B cell (primary cell): ENCODE measurements around the gene RGS3. TPM values are rescaled to one million over a fixed set of nuclear protein-coding genes. Genes with fewer than 3 reads are reported as not detected.

Experiments
- ATAC-seq: fragments of 200-7000 bp; cut with Tn5 transposase; one replicate; pipeline ENCODE4 v1.10.0; 2021; ENCODE audit warnings: low read depth, mild to moderate bottlenecking, moderate number of reproducible peaks, moderate library complexity
- CTCF ChIA-PET: fragments of 350-600 bp; sonication (Branson Sonifier 250); formaldehyde crosslinking; loops from one replicate; lab custom pipeline; 2021; ENCODE audit warnings: antibody characterized with exemption, inconsistent platforms; lab: Charles Lee
- POLR2A ChIA-PET: fragments of 350-600 bp; sonication (Branson Sonifier 250); formaldehyde crosslinking; loops from one replicate; lab custom pipeline; 2021; ENCODE audit warnings: antibody characterized with exemption; lab: Charles Lee
- DNase-seq: peaks from one replicate; pipeline ENCODE4 v3.0.0; 2013
- H2AFZ ChIP-seq: 2 replicates; pipeline ENCODE4 v1.6.1; 2012; ENCODE audit warnings: mild to moderate bottlenecking, low read depth, low read length; ENCODE audit not compliant: insufficient read depth, poor library complexity, severe bottlenecking
- H3K27ac ChIP-seq, 2 donors: 1 replicate in 1 of 2; 2 replicates in 1 of 2; pipeline ENCODE4 v1.5.1; 2012 to 2013; ENCODE audit warnings: low read length in 2 of 2, mild to moderate bottlenecking in 2 of 2, moderate library complexity in 1 of 2
- H3K27me3 ChIP-seq, 4 experiments: fragments of 200-600 bp in 1 of 4; sonication (generic) in 1 of 4; replicated peaks in 1 of 4; 1 replicate in 2 of 4; 2 replicates in 2 of 4; pipeline versions ENCODE4 v1.6.1 to v1.7.0; 2013 to 2016; ENCODE audit warnings: low read length in 3 of 4, mild to moderate bottlenecking in 2 of 4, mixed read lengths in 1 of 4, moderate library complexity in 1 of 4; ENCODE audit not compliant: insufficient read depth in 4 of 4, control insufficient read depth in 3 of 4; ENCODE audit errors: control extremely low read depth in 1 of 4
- H3K36me3 ChIP-seq, 2 experiments: replicated peaks in 1 of 2; 1 replicate in 1 of 2; 2 replicates in 1 of 2; pipeline versions ENCODE4 v1.6.1 to v1.7.1; 2013; ENCODE audit warnings: low read length in 1 of 2; ENCODE audit not compliant: insufficient read depth in 2 of 2, control insufficient read depth in 1 of 2; ENCODE audit errors: control extremely low read depth in 1 of 2, extremely low read depth in 1 of 2
- H3K4me1 ChIP-seq, 2 donors: fragments of 200-600 bp in 1 of 2; sonication (generic) in 1 of 2; 1 replicate in 1 of 2; 2 replicates in 1 of 2; pipeline versions ENCODE4 v1.5.1 to v1.6.1; 2013 to 2017; ENCODE audit warnings: low read length in 2 of 2; ENCODE audit not compliant: control insufficient read depth in 2 of 2, insufficient read depth in 2 of 2
- H3K4me2 ChIP-seq: replicated peaks from 2 replicates; pipeline ENCODE3; 2012; ENCODE audit warnings: mild to moderate bottlenecking, low read depth, low read length; ENCODE audit not compliant: poor library complexity, severe bottlenecking
- H3K4me3 ChIP-seq, 5 experiments: fragments of 200-600 bp in 1 of 5; sonication (generic) in 1 of 5; 1 replicate in 3 of 5; 2 replicates in 2 of 5; pipeline versions ENCODE4 v1.5.1 to v1.7.0; 2011 to 2016; ENCODE audit warnings: low read length in 4 of 5, mild to moderate bottlenecking in 4 of 5, low read depth in 2 of 5, control low read depth in 1 of 5, moderate library complexity in 1 of 5; ENCODE audit not compliant: insufficient read depth in 1 of 5; ENCODE audit errors: control extremely low read depth in 1 of 5, extremely low read depth in 1 of 5
- H3K79me2 ChIP-seq: fragments of 200-600 bp; sonication (generic); one replicate; pipeline ENCODE4 v1.6.0; 2016; ENCODE audit warnings: low read length; ENCODE audit not compliant: control insufficient read depth, insufficient read depth
- H3K9ac ChIP-seq: fragments of 200-600 bp; sonication (generic); 2 replicates; pipeline ENCODE4 v1.6.1; 2017; ENCODE audit warnings: mild to moderate bottlenecking, low read length, moderate library complexity
- H3K9me3 ChIP-seq, 3 donors: one replicate each; pipeline versions ENCODE4 v1.6.1 to v1.7.1; 2013; ENCODE audit warnings: low read length in 2 of 3; ENCODE audit not compliant: control insufficient read depth in 2 of 3, insufficient read depth in 1 of 3; ENCODE audit errors: control extremely low read depth in 1 of 3
- H4K20me1 ChIP-seq: 2 replicates; pipeline ENCODE4 v1.6.0; 2012; ENCODE audit warnings: mild to moderate bottlenecking, low read length; ENCODE audit not compliant: insufficient read depth, control insufficient read depth, poor library complexity, severe bottlenecking
- H3K27ac Mint-ChIP-seq: one replicate; pipeline ENCODE4 v1.8.0; 2021; ENCODE audit warnings: mixed read lengths
- H3K27me3 Mint-ChIP-seq: one replicate; pipeline ENCODE4 v1.8.0; 2021; ENCODE audit warnings: mixed read lengths
- H3K4me1 Mint-ChIP-seq: one replicate; pipeline ENCODE4 v1.8.0; 2021; ENCODE audit warnings: mixed read lengths
- H3K4me3 Mint-ChIP-seq: one replicate; pipeline ENCODE4 v1.8.0; 2021; ENCODE audit warnings: mixed read lengths
- H3K9me3 Mint-ChIP-seq: one replicate; pipeline ENCODE4 v1.8.0; 2022; ENCODE audit warnings: mixed read lengths; ENCODE audit not compliant: insufficient read depth
- EZH2 ChIP-seq: IDR thresholded peaks from 2 replicates; pipeline ENCODE4 v1.6.1; 2012; ENCODE audit warnings: borderline replicate concordance, low read depth, mild to moderate bottlenecking, moderate library complexity, low read length; ENCODE audit not compliant: insufficient read depth, poor library complexity, severe bottlenecking
- WGBS: methylation state at CpG from one replicate; pipeline ENCODE4 v1.1.5; 2013; ENCODE audit warnings: missing lambda C conversion rate; ENCODE audit not compliant: insufficient coverage; 5-methylcytosine and 5-hydroxymethylcytosine counted together
- intact Hi-C: fragments of 100-400 bp; cut with micrococcal nuclease; formaldehyde crosslinking; loops from one replicate; pipeline ENCODE4 v1.10.0; 2022
- polyA plus RNA-seq: library from polyadenylated mRNA; depleted of rRNA; stranded (reverse); fragments of >200 nt; gene quantifications from 2 replicates; pipeline ENCODE4 v1.2.3, GENCODE V29; 2012
- total RNA-seq, 2 donors: library from RNA; stranded (reverse); fragments of 120-200 nt in 1 of 2; gene quantifications; 1 replicate in 1 of 2; 2 replicates in 1 of 2; pipeline versions ENCODE4 v1.2.3 to v1.2.4, GENCODE V29; 2013 to 2022
- TF ChIP-seq, protein P1 (sequence below): fragments of 200-600 bp; IDR thresholded peaks from one replicate; pipeline ENCODE4 v1.8.0; 2022; ENCODE audit warnings: antibody characterized with exemption, mild to moderate bottlenecking

RGS3 gene
- total and polyA plus RNA-seq, 2 donors (not counting 1 experiment from before 2014, with no cell fraction given): 12.0 to 15.6 TPM

DNA sequence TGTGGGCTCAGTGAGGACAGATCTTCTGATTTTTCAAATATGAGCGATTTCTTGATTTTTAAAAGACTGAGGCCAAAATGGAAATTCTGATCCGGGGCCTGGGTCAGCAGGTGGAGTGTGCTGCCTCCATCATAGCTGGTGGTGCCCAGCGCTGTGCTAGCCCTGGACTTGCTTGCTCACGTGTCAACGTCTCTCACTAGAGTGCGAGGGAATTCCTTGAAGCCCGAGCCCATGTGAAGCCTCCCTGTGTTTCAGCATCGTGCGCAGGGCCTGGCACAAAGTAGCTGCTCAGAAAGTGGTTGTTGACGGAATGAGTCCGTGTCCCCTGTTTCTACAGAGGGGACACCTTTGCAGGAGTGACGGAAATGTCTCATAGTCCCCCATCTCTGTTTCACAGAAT lies 50.5 kb downstream of the RGS3 start:
- Mint-ChIP-seq H3K27me3 (no peaks in the 10 kb centered on the region), H3K4me1 (peaks cover 34% of the 10 kb centered on the region), H3K9me3 (no peaks in the 10 kb centered on the region), H3K4me3 (no peak overlapping the region), H3K27ac (no peak overlapping the region)
- CTCF ChIA-PET: interaction anchor here (1.2 kb wide), 1 partner anchor 65 kb away, joined by 3 read pairs; no protein-coding TSS in a partner anchor
- Histone ChIP-seq H3K27ac (no peak overlapping the region), H3K36me3 (no peaks in the 10 kb centered on the region), H3K27me3 (no peaks in the 10 kb centered on the region), H4K20me1 (no peaks in the 10 kb centered on the region), H3K9ac (no peak overlapping the region), H3K9me3 (no peaks in the 10 kb centered on the region), H3K4me3 (no peak overlapping the region), H3K4me1 (peaks cover 23 to 33% of the 10 kb centered on the region in 2 donors), H2AFZ (no peak overlapping the region), H3K4me2 (no peak overlapping the region), H3K79me2 (no peaks in the 10 kb centered on the region)
- ATAC-seq: no peak
- POLR2A ChIA-PET: no interaction called here
- DNase-seq: no peak
- intact Hi-C loops: no loop called here
- TF ChIP-seq, protein P1, sequence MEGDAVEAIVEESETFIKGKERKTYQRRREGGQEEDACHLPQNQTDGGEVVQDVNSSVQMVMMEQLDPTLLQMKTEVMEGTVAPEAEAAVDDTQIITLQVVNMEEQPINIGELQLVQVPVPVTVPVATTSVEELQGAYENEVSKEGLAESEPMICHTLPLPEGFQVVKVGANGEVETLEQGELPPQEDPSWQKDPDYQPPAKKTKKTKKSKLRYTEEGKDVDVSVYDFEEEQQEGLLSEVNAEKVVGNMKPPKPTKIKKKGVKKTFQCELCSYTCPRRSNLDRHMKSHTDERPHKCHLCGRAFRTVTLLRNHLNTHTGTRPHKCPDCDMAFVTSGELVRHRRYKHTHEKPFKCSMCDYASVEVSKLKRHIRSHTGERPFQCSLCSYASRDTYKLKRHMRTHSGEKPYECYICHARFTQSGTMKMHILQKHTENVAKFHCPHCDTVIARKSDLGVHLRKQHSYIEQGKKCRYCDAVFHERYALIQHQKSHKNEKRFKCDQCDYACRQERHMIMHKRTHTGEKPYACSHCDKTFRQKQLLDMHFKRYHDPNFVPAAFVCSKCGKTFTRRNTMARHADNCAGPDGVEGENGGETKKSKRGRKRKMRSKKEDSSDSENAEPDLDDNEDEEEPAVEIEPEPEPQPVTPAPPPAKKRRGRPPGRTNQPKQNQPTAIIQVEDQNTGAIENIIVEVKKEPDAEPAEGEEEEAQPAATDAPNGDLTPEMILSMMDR: no peak
- TF ChIP-seq EZH2: no peak
- WGBS: 95% methylated on average over 11 of the region's 12 CpGs

DNA sequence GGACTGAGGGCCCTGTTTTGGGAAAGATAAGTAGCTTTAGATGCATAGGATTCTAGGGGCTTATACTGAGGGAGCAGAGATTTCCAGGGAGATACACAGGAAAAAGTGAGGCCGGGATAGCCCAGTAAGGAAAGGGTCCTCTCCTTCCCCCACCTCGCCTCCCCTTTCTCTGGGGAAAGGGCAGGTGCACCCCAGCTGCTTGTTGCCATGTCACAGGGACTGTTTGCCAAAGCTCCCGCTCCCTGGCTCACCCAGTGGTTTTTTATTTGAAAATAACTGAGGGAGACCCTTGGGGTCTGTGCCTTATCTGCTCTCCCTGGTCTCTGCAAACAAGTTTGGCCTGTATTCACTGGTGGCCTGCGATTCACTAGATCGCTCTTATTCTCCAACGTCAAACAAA lies 51.2 kb downstream of the RGS3 start:
- no peak for DNase-seq
- Histone ChIP-seq H3K27me3 (no peaks in the 10 kb centered on the region), H3K9me3 (no peaks in the 10 kb centered on the region), H3K4me3 (no peak overlapping the region), H3K27ac (no peak overlapping the region), H3K4me1 (peaks cover 23 to 33% of the 10 kb centered on the region in 2 donors), H3K36me3 (no peaks in the 10 kb centered on the region), H2AFZ (no peak overlapping the region), H3K79me2 (no peaks in the 10 kb centered on the region), H4K20me1 (no peaks in the 10 kb centered on the region), H3K9ac (no peak overlapping the region), H3K4me2 (no peak overlapping the region)
- 100% methylated on average over 4 of the region's 6 CpGs for WGBS
- Mint-ChIP-seq H3K27ac (no peak overlapping the region), H3K4me3 (no peak overlapping the region), H3K27me3 (no peaks in the 10 kb centered on the region), H3K4me1 (peaks cover 34% of the 10 kb centered on the region), H3K9me3 (no peaks in the 10 kb centered on the region)
- POLR2A ChIA-PET: no interaction called here
- TF ChIP-seq EZH2: no peak
- TF ChIP-seq, protein P1: no peak
- CTCF ChIA-PET: no interaction called here
- intact Hi-C loops: no loop called here
- no peak for ATAC-seq
